ENCODE results near the gene DDX4.
"Not testable (repeated sequence)": the region's sequence is repeated elsewhere in the genome, so short reads cannot be mapped to it uniquely, and the experiment has no call there.

DDX4 gene

GRCh38 chr5:55724281-55724680 is 13.6 kb upstream of the DDX4 start:
- no peak for DNase-seq (ENCODE audit: low read depth)

GRCh38 chr5:55731848-55732247 is 6.0 kb upstream of the DDX4 start:
- DNase-seq (ENCODE audit: low read depth): no peak

- no peak for DNase-seq (ENCODE audit: low read depth)
These were observed 5.3 kb upstream of the DDX4 start for GRCh38 chr5:55732585-55732984.

GRCh38 chr5:55734658-55735057 is 3.2 kb upstream of the DDX4 start:
- no peak for DNase-seq (ENCODE audit: low read depth)

GRCh38 chr5:55742778-55743177 is 4.9 kb downstream of the DDX4 start:
- no peak for DNase-seq (ENCODE audit: low read depth)

- DNase-seq (ENCODE audit: low read depth): no peak
These were observed 10.0 kb downstream of the DDX4 start for GRCh38 chr5:55747778-55748318.

GRCh38 chr5:55749387-55749786 is 11.5 kb downstream of the DDX4 start:
- no peak for DNase-seq (ENCODE audit: low read depth)

GRCh38 chr5:55750063-55750462 is 12.2 kb downstream of the DDX4 start:
- no peak for DNase-seq (ENCODE audit: low read depth)

- DNase-seq (ENCODE audit: low read depth): no peak
These were observed 12.6 kb downstream of the DDX4 start for GRCh38 chr5:55750499-55750898.

GRCh38 chr5:55758231-55758630 is 20.4 kb downstream of the DDX4 start:
- no peak for DNase-seq (ENCODE audit: low read depth)

GRCh38 chr5:55758714-55759113 is 20.9 kb downstream of the DDX4 start:
- DNase-seq (ENCODE audit: low read depth): no peak

GRCh38 chr5:55761721-55762120 is 23.9 kb downstream of the DDX4 start:
- DNase-seq (ENCODE audit: low read depth): not testable (repeated sequence)

GRCh38 chr5:55763746-55764420 is 26.0 kb downstream of the DDX4 start:
- DNase-seq (ENCODE audit: low read depth): no peak

- DNase-seq (ENCODE audit: low read depth): no peak
These were observed 30.4 kb downstream of the DDX4 start for GRCh38 chr5:55768279-55768678.

GRCh38 chr5:55771175-55771655 is 33.4 kb downstream of the DDX4 start:
- DNase-seq (ENCODE audit: low read depth): no peak

- DNase-seq (ENCODE audit: low read depth): no peak
These were observed 35.2 kb downstream of the DDX4 start for GRCh38 chr5:55773057-55773456.

GRCh38 chr5:55777332-55777731 is 39.5 kb downstream of the DDX4 start:
- DNase-seq (ENCODE audit: low read depth): no peak

GRCh38 chr5:55800924-55801323 is 63.1 kb downstream of the DDX4 start:
- no peak for DNase-seq (ENCODE audit: low read depth)

GRCh38 chr5:55808814-55809213 is 71.0 kb downstream of the DDX4 start:
- not testable (repeated sequence) for DNase-seq (ENCODE audit: low read depth)

- DNase-seq (ENCODE audit: low read depth): not testable (repeated sequence)
These were observed 78.1 kb downstream of the DDX4 start for GRCh38 chr5:55815939-55816338.

GRCh38 chr5:55816342-55816741 is 78.5 kb downstream of the DDX4 start:
- DNase-seq (ENCODE audit: low read depth): no peak

GRCh38 chr5:55817030-55817429 is 79.2 kb downstream of the DDX4 start:
- DNase-seq (ENCODE audit: low read depth): no peak

- no peak for DNase-seq (ENCODE audit: low read depth)
These were observed 82.6 kb downstream of the DDX4 start for GRCh38 chr5:55820488-55820887.

Measured in stimulated activated CD8-positive, alpha-beta memory T cell treated with anti-CD3 and anti-CD28 coated beads, Interleukin-12 subunit alpha, Interleukin-12 subunit beta, amount 100 ng/mL, for 1 hour (primary cell).